H1 (cell line): ENCODE data around the gene TMEM44. TPM values are rescaled to one million over a fixed set of nuclear protein-coding genes. Genes with fewer than 3 reads are reported as not detected.

Experiments
- ASH2L ChIP-seq: fragments of 200-600, 300-600 bp; sonication (generic); IDR thresholded peaks from one replicate; pipeline ENCODE4 v1.7.1; 2017; ENCODE audit warnings: low read length
- BRCA1 ChIP-seq: IDR thresholded peaks from 2 replicates; pipeline ENCODE4 v1.6.1; 2012; ENCODE audit warnings: low read depth, low read length, improper control_type of control experiment
- CBX8 ChIP-seq: fragments of 300-800, 300-1000 bp; sonication (generic); IDR thresholded peaks from 2 replicates; pipeline ENCODE4 v1.7.1; 2016; ENCODE audit warnings: low read depth, low read length, borderline replicate concordance
- CREB1 ChIP-seq: IDR thresholded peaks from 2 replicates; pipeline ENCODE4 v1.6.1; 2012; ENCODE audit warnings: inconsistent platforms
- EGR1 ChIP-seq: IDR thresholded peaks from 2 replicates; pipeline ENCODE4 v1.6.1; 2011; ENCODE audit warnings: low read depth, low read length, borderline replicate concordance
- EP300 ChIP-seq, 2 experiments: IDR thresholded peaks; 1 replicate in 1 of 2; 2 replicates in 1 of 2; pipeline ENCODE4 v1.6.1; 2011 to 2012; ENCODE audit warnings: low read depth in 2 of 2, low read length in 2 of 2, mild to moderate bottlenecking in 2 of 2, borderline replicate concordance in 1 of 2, inconsistent platforms in 1 of 2, moderate library complexity in 1 of 2
- GABPA ChIP-seq: IDR thresholded peaks from 2 replicates; pipeline ENCODE4 v1.6.1; 2011; ENCODE audit warnings: mild to moderate bottlenecking, low read length, moderate library complexity, borderline replicate concordance; ENCODE audit not compliant: insufficient read depth
- JUND ChIP-seq: IDR thresholded peaks from 2 replicates; pipeline ENCODE4 v1.6.1; 2011; ENCODE audit warnings: mild to moderate bottlenecking, improper control_type of control experiment, low read length
- KDM4A ChIP-seq: IDR thresholded peaks from one replicate; pipeline ENCODE4 v1.7.1; 2012; ENCODE audit warnings: low read depth, mild to moderate bottlenecking, moderate library complexity, low read length, inconsistent platforms; ENCODE audit not compliant: severe bottlenecking
- MAFK ChIP-seq: IDR thresholded peaks from 2 replicates; pipeline ENCODE4 v1.6.1; 2012; ENCODE audit warnings: low read depth, mild to moderate bottlenecking, improper control_type of control experiment, low read length
- RBBP5 ChIP-seq: IDR thresholded peaks from 2 replicates; pipeline ENCODE4 v1.7.1; 2012; ENCODE audit warnings: low read depth, mild to moderate bottlenecking, inconsistent platforms, low read length, moderate library complexity, borderline replicate concordance
- SIN3A ChIP-seq, 2 experiments: IDR thresholded peaks in 1 of 2; conservative IDR thresholded peaks in 1 of 2; 2 replicates each; pipeline ENCODE4 v1.6.1; 2011 to 2012; ENCODE audit warnings: low read length in 2 of 2, improper control_type of control experiment in 1 of 2, low read depth in 1 of 2, mild to moderate bottlenecking in 1 of 2
- SP2 ChIP-seq: IDR thresholded peaks from 2 replicates; pipeline ENCODE4 v1.6.1; 2012; ENCODE audit warnings: mild to moderate bottlenecking, low read length, inconsistent platforms
- SP4 ChIP-seq: IDR thresholded peaks from 2 replicates; pipeline ENCODE4 v1.6.1; 2012; ENCODE audit warnings: low read length, inconsistent platforms
- TAF1 ChIP-seq: IDR thresholded peaks from 2 replicates; pipeline ENCODE4 v1.6.1; 2011; ENCODE audit warnings: mild to moderate bottlenecking, low read depth, low read length
- YY1 ChIP-seq: IDR thresholded peaks from 2 replicates; pipeline ENCODE4 v1.6.1; 2011; ENCODE audit warnings: low read depth, mild to moderate bottlenecking, low read length
- polyA plus RNA-seq, 7 experiments: library from polyadenylated mRNA; depleted of rRNA in 3 of 7; stranded (reverse) in 5 of 7; unstranded in 2 of 7; fragments of >200 nt in 5 of 7; fragments of 200-250 nt in 2 of 7; gene quantifications; 1 replicate in 5 of 7; 2 replicates in 1 of 7; 4 replicates in 1 of 7; pipeline versions ENCODE4 v1.2.1 to v1.2.3, GENCODE V29; 2011 to 2013; ENCODE audit warnings: missing spikeins in 2 of 7, mixed read lengths in 2 of 7
- total RNA-seq: library from RNA; stranded (reverse); fragmentation: NEBNext Ultra II Directional; extraction: Animal tissue kit (Norgen Biotek cat#: 25700); gene quantifications from 2 replicates; pipeline ENCODE4 v1.2.1, GENCODE V29; 2021
- TF ChIP-seq, protein P1 (sequence below): IDR thresholded peaks from 2 replicates; pipeline ENCODE4 v1.6.1; 2012; ENCODE audit warnings: inconsistent platforms
- TF ChIP-seq, protein P2 (sequence below), 3 experiments: IDR thresholded peaks; 1 replicate in 2 of 3; 2 replicates in 1 of 3; pipeline versions ENCODE4 v1.5.1 to v1.6.1; 2011; ENCODE audit warnings: low read length in 3 of 3, mild to moderate bottlenecking in 3 of 3, inconsistent platforms in 2 of 3, low read depth in 1 of 3, moderate library complexity in 1 of 3; ENCODE audit not compliant: insufficient read depth in 1 of 3; ENCODE audit errors: control extremely low read depth in 1 of 3
- TF ChIP-seq, protein P3 (sequence below): IDR thresholded peaks from 2 replicates; pipeline ENCODE4 v1.6.1; 2012; ENCODE audit warnings: low read length, inconsistent platforms

The TMEM44 gene
- total and polyA plus RNA-seq, 2 of the 8 experiments (the other 6 are each of a cell fraction or from before 2014, with no cell fraction given), result 14.0 to 16.7 TPM

DNA sequence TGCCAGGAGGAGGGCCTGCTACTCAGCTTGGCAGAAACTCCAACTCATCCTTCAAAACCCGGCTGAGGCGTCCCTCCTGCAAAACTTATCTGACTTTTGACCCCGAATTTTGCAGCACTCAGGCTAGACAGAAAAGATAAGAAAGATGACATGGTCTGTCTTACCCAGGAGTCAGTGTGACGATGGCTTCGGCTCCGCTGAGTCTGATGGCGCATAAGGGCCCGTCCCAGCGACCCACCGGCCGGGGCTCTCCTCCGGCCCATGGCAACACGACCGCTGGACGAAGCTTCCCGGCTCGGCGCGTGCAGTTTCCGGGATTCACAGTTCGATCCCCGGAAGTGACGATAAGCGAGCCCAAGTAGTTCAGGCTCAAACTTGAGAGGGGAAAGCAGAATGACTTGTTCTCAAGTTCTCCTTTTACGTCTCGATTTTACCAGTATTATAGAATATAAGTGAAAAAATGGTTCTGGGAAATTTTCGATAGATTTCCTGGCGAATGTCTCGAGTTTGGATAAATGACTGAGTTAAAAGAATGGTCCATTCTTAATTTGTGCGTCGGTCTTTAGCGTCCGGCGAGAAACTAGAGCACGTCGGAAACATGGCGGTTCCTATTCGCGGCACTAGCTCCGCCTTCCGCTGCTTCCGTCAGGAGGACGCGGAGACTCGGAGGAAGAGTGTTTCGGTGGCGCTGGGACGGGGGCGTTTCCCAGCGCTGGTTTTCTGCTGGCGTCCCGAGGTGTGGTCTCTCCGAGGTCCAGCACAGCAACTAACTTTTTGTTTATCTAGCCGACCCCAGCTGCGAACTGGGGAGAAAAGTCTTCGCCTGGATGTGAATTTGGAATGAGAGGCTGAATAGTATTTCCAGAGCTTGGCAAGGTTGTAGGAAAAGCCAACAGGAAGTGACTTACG lies 38.9 kb upstream of the TMEM44 start, which contains the start of gene LSG1 (continued):
- TF ChIP-seq CBX8, result no peak
- TF ChIP-seq, protein P1, sequence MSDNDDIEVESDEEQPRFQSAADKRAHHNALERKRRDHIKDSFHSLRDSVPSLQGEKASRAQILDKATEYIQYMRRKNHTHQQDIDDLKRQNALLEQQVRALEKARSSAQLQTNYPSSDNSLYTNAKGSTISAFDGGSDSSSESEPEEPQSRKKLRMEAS, result peak; percentile 87
- peak; percentile 83 for TF ChIP-seq TAF1
- no peak for TF ChIP-seq MAFK
- TF ChIP-seq GABPA, result peak; percentile 90
- TF ChIP-seq YY1, result peak; percentile 96
- TF ChIP-seq EGR1, result peak; percentile 87
- peak; percentile 80; the same call in 1 of the 2 replicates for TF ChIP-seq RBBP5
- no peak for TF ChIP-seq SP2
- TF ChIP-seq EP300 (IDR thresholded peaks at IDR 0.05; ENCODE audit: borderline replicate concordance in 1 of 2, low read depth in 2 of 2, low read length in 2 of 2), result peak in 1 of 2 experiments; percentile 95; a peak in 2 of 3 replicates
- peak; percentile 92 for TF ChIP-seq JUND
- peak; percentile 54 for TF ChIP-seq KDM4A
- TF ChIP-seq, protein P2, sequence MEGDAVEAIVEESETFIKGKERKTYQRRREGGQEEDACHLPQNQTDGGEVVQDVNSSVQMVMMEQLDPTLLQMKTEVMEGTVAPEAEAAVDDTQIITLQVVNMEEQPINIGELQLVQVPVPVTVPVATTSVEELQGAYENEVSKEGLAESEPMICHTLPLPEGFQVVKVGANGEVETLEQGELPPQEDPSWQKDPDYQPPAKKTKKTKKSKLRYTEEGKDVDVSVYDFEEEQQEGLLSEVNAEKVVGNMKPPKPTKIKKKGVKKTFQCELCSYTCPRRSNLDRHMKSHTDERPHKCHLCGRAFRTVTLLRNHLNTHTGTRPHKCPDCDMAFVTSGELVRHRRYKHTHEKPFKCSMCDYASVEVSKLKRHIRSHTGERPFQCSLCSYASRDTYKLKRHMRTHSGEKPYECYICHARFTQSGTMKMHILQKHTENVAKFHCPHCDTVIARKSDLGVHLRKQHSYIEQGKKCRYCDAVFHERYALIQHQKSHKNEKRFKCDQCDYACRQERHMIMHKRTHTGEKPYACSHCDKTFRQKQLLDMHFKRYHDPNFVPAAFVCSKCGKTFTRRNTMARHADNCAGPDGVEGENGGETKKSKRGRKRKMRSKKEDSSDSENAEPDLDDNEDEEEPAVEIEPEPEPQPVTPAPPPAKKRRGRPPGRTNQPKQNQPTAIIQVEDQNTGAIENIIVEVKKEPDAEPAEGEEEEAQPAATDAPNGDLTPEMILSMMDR (IDR thresholded peaks at IDR 0.05; ENCODE audit: control extremely low read depth in 1 of 3, insufficient read depth in 1 of 3, low read depth in 1 of 3, low read length in 3 of 3), result no peak
- TF ChIP-seq CREB1, result peak; percentile 91
- TF ChIP-seq SIN3A (conservative IDR thresholded peaks at IDR 0.05 in 1 of 2, IDR thresholded peaks at IDR 0.05 in 1 of 2; ENCODE audit: low read depth in 1 of 2, low read length in 2 of 2), result peak; percentile 86 to 98; a peak in 3 of 4 replicates
- TF ChIP-seq, protein P3, sequence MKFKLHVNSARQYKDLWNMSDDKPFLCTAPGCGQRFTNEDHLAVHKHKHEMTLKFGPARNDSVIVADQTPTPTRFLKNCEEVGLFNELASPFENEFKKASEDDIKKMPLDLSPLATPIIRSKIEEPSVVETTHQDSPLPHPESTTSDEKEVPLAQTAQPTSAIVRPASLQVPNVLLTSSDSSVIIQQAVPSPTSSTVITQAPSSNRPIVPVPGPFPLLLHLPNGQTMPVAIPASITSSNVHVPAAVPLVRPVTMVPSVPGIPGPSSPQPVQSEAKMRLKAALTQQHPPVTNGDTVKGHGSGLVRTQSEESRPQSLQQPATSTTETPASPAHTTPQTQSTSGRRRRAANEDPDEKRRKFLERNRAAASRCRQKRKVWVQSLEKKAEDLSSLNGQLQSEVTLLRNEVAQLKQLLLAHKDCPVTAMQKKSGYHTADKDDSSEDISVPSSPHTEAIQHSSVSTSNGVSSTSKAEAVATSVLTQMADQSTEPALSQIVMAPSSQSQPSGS, result 0 out of 2 replicates have a peak, but pooled peaks have one; percentile 65
- TF ChIP-seq BRCA1, result peak; percentile 37; the same call in 1 of the 2 replicates
- peak; percentile 94 for TF ChIP-seq ASH2L
- peak; percentile 93 for TF ChIP-seq SP4
